CD1c-positive myeloid dendritic cell (primary cell): ENCODE data around the gene ALG6.
"Not testable (repeated sequence)": the region's sequence is repeated elsewhere in the genome, so short reads cannot be mapped to it uniquely, and the experiment has no call there.

Experiments used
- DNase-seq: peaks from one replicate; pipeline ENCODE4 v3.0.0-alpha.2; 2016; ENCODE audit errors: extremely low spot score

The ALG6 gene

GRCh38 chr1:63328122-63328521 is 39.3 kb upstream of the ALG6 start:
- DNase-seq = no peak

GRCh38 chr1:63328781-63329180 is 38.6 kb upstream of the ALG6 start:
- DNase-seq = no peak

GRCh38 chr1:63329621-63330330 is 37.7 kb upstream of the ALG6 start:
- no peak for DNase-seq

- no peak for DNase-seq
These were observed 37.0 kb upstream of the ALG6 start for GRCh38 chr1:63330331-63330916.

- DNase-seq = no peak
These were observed 25.0 kb upstream of the ALG6 start for GRCh38 chr1:63342402-63342801.

- DNase-seq = no peak
These were observed 23.5 kb upstream of the ALG6 start for GRCh38 chr1:63343922-63344321.

- DNase-seq = no peak
These were observed 17.1 kb upstream of the ALG6 start for GRCh38 chr1:63350320-63350719.

GRCh38 chr1:63352736-63353135 is 14.7 kb upstream of the ALG6 start:
- DNase-seq = no peak

- DNase-seq = not testable (repeated sequence)
These were observed 11.2 kb upstream of the ALG6 start for GRCh38 chr1:63356234-63356633.

- no peak for DNase-seq
These were observed 7.9 kb upstream of the ALG6 start for GRCh38 chr1:63359561-63359960.

GRCh38 chr1:63362073-63362472 is 5.4 kb upstream of the ALG6 start:
- no peak for DNase-seq

GRCh38 chr1:63362578-63362977 is 4.8 kb upstream of the ALG6 start:
- no peak for DNase-seq

GRCh38 chr1:63363014-63363413 is 4.4 kb upstream of the ALG6 start:
- no peak for DNase-seq

- DNase-seq = no peak
These were observed 566 bp upstream of the ALG6 start for GRCh38 chr1:63366908-63367214.

GRCh38 chr1:63368131-63368530 is 704 bp downstream of the ALG6 start:
- no peak for DNase-seq

GRCh38 chr1:63379583-63379982 is 12.2 kb downstream of the ALG6 start:
- DNase-seq = no peak

GRCh38 chr1:63381741-63382140 is 14.3 kb downstream of the ALG6 start:
- no peak for DNase-seq

GRCh38 chr1:63401945-63402344 is 34.5 kb downstream of the ALG6 start:
- no peak for DNase-seq

- DNase-seq = peak; percentile 5
These were observed 36.0 kb downstream of the ALG6 start for GRCh38 chr1:63403386-63403785.

GRCh38 chr1:63405021-63405420 is 37.6 kb downstream of the ALG6 start:
- DNase-seq = no peak

- DNase-seq = no peak
These were observed 38.6 kb downstream of the ALG6 start for GRCh38 chr1:63405987-63406386.

GRCh38 chr1:63407002-63407401 is 39.6 kb downstream of the ALG6 start:
- no peak for DNase-seq

- DNase-seq = no peak
These were observed 40.9 kb downstream of the ALG6 start for GRCh38 chr1:63408331-63408730.

GRCh38 chr1:63411066-63411465 is 43.6 kb downstream of the ALG6 start:
- no peak for DNase-seq
